AG10803 (cell line): Measurements from ENCODE around the gene DIAPH3.

Experiments used
- DNase-seq: peaks from one replicate; pipeline ENCODE4 v3.0.0; 2010; ENCODE audit warnings: low read depth
- H3K4me3 ChIP-seq: 2 replicates; pipeline ENCODE4 v1.5.1; 2011; ENCODE audit warnings: mild to moderate bottlenecking, low read length, control low read depth
- TF ChIP-seq, protein P1 (sequence below): conservative IDR thresholded peaks from 2 replicates; pipeline ENCODE4 v1.5.1; 2011; ENCODE audit warnings: mild to moderate bottlenecking, low read length, control low read depth, inconsistent platforms

The DIAPH3 gene

DNA sequence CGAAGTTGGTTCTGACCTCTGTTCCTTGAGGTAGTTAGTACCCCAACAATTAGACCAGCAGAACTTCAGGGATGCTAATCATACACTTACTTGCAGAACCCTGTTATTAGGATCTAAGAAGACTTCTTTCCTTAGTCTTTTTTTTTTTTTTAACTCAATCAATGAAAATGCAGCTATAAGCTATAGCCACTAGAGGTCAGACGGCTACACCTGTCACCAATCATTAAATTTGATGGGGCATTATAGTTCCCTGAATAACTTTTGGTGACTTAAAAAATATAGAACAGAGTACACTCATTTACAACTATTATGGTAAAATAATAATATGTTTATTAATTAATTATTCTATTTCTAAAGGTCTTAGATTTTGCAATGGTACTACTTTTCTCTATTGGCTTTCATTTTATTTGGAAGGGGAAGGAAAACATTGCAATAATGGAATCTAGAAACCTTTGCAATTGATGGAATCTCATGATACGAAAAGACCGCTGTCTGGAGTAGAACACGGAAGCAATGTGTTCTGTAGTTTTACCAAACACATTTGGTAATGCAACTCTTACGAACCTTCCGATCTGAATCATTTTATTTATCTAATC, 483.2 kb downstream of the DIAPH3 start:
- DNase-seq, result peak; percentile 31
- H3K4me3 ChIP-seq, result no peak overlapping the region
- TF ChIP-seq, protein P1, sequence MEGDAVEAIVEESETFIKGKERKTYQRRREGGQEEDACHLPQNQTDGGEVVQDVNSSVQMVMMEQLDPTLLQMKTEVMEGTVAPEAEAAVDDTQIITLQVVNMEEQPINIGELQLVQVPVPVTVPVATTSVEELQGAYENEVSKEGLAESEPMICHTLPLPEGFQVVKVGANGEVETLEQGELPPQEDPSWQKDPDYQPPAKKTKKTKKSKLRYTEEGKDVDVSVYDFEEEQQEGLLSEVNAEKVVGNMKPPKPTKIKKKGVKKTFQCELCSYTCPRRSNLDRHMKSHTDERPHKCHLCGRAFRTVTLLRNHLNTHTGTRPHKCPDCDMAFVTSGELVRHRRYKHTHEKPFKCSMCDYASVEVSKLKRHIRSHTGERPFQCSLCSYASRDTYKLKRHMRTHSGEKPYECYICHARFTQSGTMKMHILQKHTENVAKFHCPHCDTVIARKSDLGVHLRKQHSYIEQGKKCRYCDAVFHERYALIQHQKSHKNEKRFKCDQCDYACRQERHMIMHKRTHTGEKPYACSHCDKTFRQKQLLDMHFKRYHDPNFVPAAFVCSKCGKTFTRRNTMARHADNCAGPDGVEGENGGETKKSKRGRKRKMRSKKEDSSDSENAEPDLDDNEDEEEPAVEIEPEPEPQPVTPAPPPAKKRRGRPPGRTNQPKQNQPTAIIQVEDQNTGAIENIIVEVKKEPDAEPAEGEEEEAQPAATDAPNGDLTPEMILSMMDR, result peak; percentile 77

GRCh38 chr13:59679254-59679653, 484.5 kb downstream of the DIAPH3 start:
- TF ChIP-seq, protein P1, result no peak
- H3K4me3 ChIP-seq, result no peak overlapping the region
- DNase-seq, result no peak

DNA sequence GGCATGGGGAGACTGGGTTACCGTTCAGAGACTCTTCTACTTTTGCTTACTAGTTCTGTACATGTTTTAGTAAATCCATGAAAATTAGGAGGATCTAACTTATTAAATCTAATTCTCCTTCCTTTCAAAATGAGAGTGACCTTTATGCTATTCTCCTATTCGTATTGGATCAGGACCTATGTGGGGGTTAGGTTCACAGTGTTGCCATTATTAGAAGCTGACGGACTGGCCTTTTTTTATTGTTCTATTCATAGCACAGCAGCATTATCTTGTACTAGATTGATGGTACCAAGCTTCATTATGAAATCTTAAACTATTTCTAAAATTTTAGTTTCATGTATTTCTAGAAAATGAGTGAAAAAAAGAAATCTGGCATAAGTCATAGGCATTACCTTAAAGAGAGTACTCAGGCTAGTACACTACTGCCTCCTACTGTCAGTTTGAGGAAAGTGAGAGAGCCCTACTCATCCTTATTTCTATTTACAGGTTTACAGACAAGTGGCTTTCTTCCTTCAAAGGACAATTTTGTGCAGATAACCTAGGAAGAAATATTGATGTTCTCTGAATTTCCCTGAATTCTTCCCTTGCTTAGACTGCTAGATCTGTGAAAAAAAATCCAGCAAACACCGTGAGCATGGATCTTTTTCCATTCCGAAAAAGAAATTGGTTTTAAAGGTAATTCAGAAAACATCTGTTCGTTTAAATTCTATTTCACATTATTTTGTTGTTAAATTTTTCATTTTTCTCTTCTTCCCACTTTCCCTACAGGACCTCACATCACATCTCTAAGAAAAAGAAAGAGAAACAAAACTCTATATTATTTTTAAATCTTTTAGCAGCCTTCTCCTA, 485.5 kb downstream of the DIAPH3 start:
- TF ChIP-seq, protein P1, result peak; percentile 82
- H3K4me3 ChIP-seq, result no peak overlapping the region
- DNase-seq, result peak; percentile 57

- TF ChIP-seq, protein P1, result no peak
Measured at GRCh38 chr13:59677430-59677829, 486.3 kb downstream of the DIAPH3 start.

DNA sequence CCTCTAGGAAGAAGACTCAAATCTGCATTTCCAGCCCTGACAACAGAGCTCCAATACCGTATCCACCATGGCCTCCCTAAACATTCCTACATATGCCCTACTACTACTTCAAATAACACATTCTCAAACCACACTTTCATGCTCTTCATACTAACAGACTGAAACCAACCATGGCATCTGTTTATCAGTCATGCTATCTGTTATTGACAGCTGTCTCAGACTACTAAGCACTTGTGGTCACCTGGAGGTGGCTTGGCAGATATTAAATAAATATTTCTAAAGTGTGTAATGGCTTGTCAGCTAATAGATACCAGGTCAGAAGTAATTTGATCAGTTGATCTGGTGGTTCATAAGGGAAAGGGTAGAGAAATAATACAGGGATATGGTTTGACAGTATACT, 489.1 kb downstream of the DIAPH3 start:
- TF ChIP-seq, protein P1, result no peak
- DNase-seq, result no peak
- no peak overlapping the region for H3K4me3 ChIP-seq

More at GRCh38 chr13:59677430-59677829, 486.3 kb downstream of the DIAPH3 start:
- no peak overlapping the region for H3K4me3 ChIP-seq
- DNase-seq, result no peak

GRCh38 chr13:59673286-59673685, 490.4 kb downstream of the DIAPH3 start:
- DNase-seq, result peak; percentile 54
- H3K4me3 ChIP-seq, result no peak overlapping the region
- TF ChIP-seq, protein P1, result no peak

GRCh38 chr13:59672445-59672844, 491.3 kb downstream of the DIAPH3 start:
- no peak overlapping the region for H3K4me3 ChIP-seq
- no peak for DNase-seq

More at GRCh38 chr13:59672445-59672844, 491.3 kb downstream of the DIAPH3 start:
- TF ChIP-seq, protein P1, result no peak
